Measurements from ENCODE around the gene TMSB10.

The TMSB10 gene

DNA sequence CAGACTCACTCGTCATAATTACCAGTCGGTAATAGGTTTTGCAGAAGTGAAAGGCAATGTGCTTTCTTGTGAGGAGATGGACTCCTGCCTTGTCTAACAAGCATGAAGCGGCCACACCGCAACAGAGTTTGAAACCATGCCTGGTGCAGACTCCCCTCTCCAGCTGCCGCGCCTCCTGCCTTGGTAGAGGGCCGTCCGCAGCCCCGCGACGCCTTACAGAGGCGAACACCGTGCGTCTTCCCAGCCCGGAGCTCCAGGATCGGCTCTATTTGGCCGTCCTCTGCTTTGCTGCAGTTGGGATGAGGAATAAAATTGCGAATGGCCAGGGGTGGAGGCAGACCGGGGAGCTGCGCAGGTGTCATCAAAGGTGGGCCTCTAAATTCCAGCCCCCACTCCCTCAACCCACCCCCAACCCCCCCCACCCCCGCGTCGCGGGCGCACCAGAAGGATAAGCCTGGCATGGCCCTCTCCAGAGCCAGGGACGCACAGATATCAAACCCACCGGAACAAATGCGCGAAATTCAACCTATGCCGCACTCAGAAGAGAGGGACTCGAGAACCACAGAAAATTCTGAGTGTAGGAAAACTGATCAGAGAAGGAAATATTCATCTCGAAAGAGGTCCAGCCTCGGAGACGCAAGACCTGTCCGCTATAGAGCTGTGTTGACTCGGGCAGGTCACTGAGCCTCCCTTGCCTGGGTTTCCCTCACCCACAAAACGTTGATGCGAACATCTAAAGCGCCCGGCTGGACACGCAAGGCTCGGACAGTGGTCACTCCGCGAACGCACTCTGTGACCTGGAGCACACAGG lies 25.7 kb upstream of the TMSB10 start:
- Histone ChIP-seq H3K27ac (ENCODE audit: low read depth, low read length) (no peak overlapping the region), H3K9me3 (ENCODE audit: control insufficient read depth in 5 of 5, low read length in 5 of 5) (no peaks in the 10 kb centered on the region), H3K4me1 (ENCODE audit: control insufficient read depth in 5 of 5, insufficient read depth in 5 of 5, low read length in 5 of 5) (peaks cover 0 to 34% (median 32%) of the 10 kb centered on the region in 5 donors), H3K36me3 (ENCODE audit: control insufficient read depth in 5 of 5, insufficient read depth in 5 of 5, low read length in 5 of 5) (no peaks in the 10 kb centered on the region), H3K9ac (ENCODE audit: low read length in 5 of 5) (peak overlapping the region in 4 of 5 donors; percentile 53 to 63 (median 56)), H3K27me3 (ENCODE audit: control insufficient read depth in 5 of 5, insufficient read depth in 4 of 5, low read length in 5 of 5) (peaks cover 0 to 9% (median 2%) of the 10 kb centered on the region in 5 donors), H3K4me3 (ENCODE audit: low read depth in 1 of 5, low read length in 5 of 5) (peak overlapping the region; percentile 62 to 81 (median 68))

DNA sequence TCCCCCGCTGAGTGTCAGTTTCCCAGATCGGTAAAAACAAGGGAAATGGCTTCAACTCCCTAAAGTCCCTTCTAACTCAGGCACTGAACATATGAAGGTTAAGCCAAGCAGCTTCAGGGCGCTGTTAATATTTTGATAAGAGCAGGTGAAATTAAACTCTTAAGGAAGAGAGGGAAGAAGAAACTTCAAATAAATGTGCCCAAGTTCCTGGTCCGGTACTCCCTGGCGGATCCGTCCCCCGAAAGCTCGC lies 25.1 kb upstream of the TMSB10 start:
- Histone ChIP-seq H3K36me3 (ENCODE audit: control insufficient read depth in 5 of 5, insufficient read depth in 5 of 5, low read length in 5 of 5) (no peaks in the 10 kb centered on the region), H3K27me3 (ENCODE audit: control insufficient read depth in 5 of 5, insufficient read depth in 4 of 5, low read length in 5 of 5) (peaks cover 0 to 9% (median 2%) of the 10 kb centered on the region in 5 donors), H3K4me1 (ENCODE audit: control insufficient read depth in 5 of 5, insufficient read depth in 5 of 5, low read length in 5 of 5) (peaks cover 0 to 34% (median 32%) of the 10 kb centered on the region in 5 donors), H3K9me3 (ENCODE audit: control insufficient read depth in 5 of 5, low read length in 5 of 5) (no peaks in the 10 kb centered on the region), H3K27ac (ENCODE audit: low read depth, low read length) (no peak overlapping the region), H3K4me3 (ENCODE audit: low read depth in 1 of 5, low read length in 5 of 5) (peak overlapping the region; percentile 62 to 81 (median 68)), H3K9ac (ENCODE audit: low read length in 5 of 5) (peak overlapping the region; percentile 53 to 63 (median 58))

DNA sequence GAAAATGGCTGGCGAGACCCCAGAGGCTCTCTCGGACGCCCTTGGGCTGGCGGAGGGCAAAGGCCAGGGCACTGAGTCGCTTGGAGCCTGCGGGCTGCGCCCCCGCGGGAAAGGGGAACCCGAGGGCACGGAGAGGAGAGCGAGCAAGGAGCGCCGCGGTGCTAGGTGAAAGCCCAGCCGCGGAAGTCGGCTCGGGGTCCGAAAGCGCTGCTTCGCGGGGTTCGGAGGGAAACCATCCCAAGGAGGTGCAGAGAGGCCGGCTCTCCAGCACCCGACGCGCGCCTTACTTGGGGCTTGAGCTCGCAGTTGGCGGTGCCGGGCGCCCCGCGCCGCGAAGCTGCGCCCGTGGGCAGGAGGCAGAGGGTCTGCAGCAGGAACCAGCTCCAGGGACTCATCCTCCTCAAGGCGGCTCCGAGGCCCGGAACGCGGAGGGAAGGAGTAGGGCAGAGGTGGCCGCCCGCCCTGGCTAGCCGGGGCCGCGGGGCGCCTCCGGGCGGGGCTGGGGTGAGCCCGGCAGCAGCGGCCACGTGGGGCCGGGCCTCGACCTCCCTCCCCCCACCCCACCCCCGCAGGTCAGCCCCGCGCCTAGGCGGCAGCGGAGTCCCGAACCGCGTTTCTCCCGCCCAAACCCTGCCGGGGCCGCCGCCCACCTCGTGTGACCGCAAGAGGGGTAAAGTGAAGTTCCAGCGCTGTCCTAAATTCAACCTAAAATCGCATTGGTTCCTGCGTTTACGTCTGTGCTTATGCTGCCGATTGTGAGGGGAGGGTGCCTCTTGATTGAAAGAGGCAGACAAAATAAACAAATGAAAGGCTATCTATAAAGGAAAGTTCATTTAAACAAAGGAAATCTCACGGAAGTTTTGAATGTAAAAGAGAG lies 24.6 kb upstream of the TMSB10 start, which contains the start of gene TRABD2A:
TRABD2A (minus strand) TSS at position 440 of the 877 bp plus-strand sequence; CDS start at position 395, 45 bp downstream.
- no peaks in the 10 kb centered on the region for H3K36me3 ChIP-seq (ENCODE audit: control insufficient read depth in 5 of 5, insufficient read depth in 5 of 5, low read length in 5 of 5)
- H3K9ac ChIP-seq (ENCODE audit: low read length in 5 of 5) = peak within 1 kb of the TSS; percentile 54 to 72 (median 63)
- peaks cover 0 to 34% (median 32%) of the 10 kb centered on the region in 5 donors for H3K4me1 ChIP-seq (ENCODE audit: control insufficient read depth in 5 of 5, insufficient read depth in 5 of 5, low read length in 5 of 5)
- peak within 1 kb of the TSS; percentile 62 to 81 (median 77) for H3K4me3 ChIP-seq (ENCODE audit: low read depth in 1 of 5, low read length in 5 of 5)
- H3K27me3 ChIP-seq (ENCODE audit: control insufficient read depth in 5 of 5, insufficient read depth in 4 of 5, low read length in 5 of 5) = peaks cover 0 to 9% (median 2%) of the 10 kb centered on the region in 5 donors
- no peaks in the 10 kb centered on the region for H3K9me3 ChIP-seq (ENCODE audit: control insufficient read depth in 5 of 5, low read length in 5 of 5)
- no peak within 1 kb of the TSS for H3K27ac ChIP-seq (ENCODE audit: low read depth, low read length)

DNA sequence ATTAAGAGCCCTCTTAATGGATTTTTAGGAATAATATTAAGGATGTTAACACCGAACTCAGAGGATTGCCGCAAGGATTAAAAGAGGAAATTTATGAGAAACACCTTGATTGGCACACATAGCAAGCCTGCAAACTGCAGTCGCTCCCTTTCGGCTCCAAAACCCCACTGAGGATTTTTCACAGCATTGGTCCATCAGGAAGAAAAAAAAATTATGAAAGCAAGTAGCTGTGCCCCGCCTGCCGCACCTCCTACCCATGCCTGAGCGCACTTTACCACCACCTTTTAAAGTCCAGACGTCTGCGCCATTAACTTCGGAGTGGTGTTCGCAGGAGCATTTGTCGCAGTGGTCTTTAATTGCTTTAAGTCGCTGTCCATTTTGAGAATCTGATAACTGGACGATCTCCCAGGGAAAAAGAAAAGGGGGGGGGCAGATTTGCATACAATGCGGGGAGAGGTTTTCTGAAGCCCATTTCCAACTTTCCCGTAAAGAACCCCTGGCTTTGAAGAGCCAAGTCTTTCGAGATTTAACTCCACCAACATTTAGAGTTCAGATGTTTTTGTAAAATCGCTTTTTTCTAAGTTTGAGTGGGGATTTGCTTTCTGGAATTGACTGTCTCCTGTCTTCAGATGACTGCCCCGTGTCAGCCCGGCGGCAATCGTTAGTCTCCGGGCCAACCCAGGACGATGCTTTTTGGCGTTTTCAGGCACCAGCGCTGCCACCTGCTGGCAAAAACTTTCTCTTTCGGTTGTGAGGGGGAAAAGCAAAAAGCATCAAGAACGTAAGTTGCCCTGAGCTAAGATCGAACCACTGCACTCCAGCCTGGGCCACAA lies 23.7 kb upstream of the TMSB10 start:
- Histone ChIP-seq H3K4me3 (ENCODE audit: low read depth in 1 of 5, low read length in 5 of 5) (peak overlapping the region; percentile 62 to 81 (median 77)), H3K4me1 (ENCODE audit: control insufficient read depth in 5 of 5, insufficient read depth in 5 of 5, low read length in 5 of 5) (peaks cover 0 to 27% (median 26%) of the 10 kb centered on the region in 5 donors), H3K9me3 (ENCODE audit: control insufficient read depth in 5 of 5, low read length in 5 of 5) (no peaks in the 10 kb centered on the region), H3K36me3 (ENCODE audit: control insufficient read depth in 5 of 5, insufficient read depth in 5 of 5, low read length in 5 of 5) (no peaks in the 10 kb centered on the region), H3K27me3 (ENCODE audit: control insufficient read depth in 5 of 5, insufficient read depth in 4 of 5, low read length in 5 of 5) (peaks cover 0 to 9% (median 2%) of the 10 kb centered on the region in 5 donors), H3K27ac (ENCODE audit: low read depth, low read length) (no peak overlapping the region), H3K9ac (ENCODE audit: low read length in 5 of 5) (peak overlapping the region; percentile 36 to 72 (median 61))

DNA sequence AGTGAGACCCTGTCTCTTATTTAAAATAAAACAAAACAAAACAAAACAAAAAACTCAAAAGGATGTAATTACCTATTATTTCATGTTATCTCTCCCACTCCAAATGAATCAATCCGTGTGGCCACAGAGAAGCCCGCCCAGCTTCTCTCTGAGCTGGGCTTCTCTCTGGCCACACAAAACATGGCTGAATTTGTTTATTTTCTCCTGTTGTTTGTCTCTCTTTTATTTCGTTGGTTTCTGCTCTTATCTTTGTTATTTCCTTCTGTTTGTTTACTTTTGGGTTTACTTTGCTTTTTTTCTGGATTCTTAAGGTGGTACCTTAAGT lies 23.1 kb upstream of the TMSB10 start:
- H3K27me3 ChIP-seq (ENCODE audit: control insufficient read depth in 5 of 5, insufficient read depth in 4 of 5, low read length in 5 of 5) = peaks cover 0 to 9% (median 2%) of the 10 kb centered on the region in 5 donors
- peaks cover 0 to 27% (median 26%) of the 10 kb centered on the region in 5 donors for H3K4me1 ChIP-seq (ENCODE audit: control insufficient read depth in 5 of 5, insufficient read depth in 5 of 5, low read length in 5 of 5)
- no peak overlapping the region for H3K4me3 ChIP-seq (ENCODE audit: low read depth in 1 of 5, low read length in 5 of 5)
- no peaks in the 10 kb centered on the region for H3K9me3 ChIP-seq (ENCODE audit: control insufficient read depth in 5 of 5, low read length in 5 of 5)
- no peaks in the 10 kb centered on the region for H3K36me3 ChIP-seq (ENCODE audit: control insufficient read depth in 5 of 5, insufficient read depth in 5 of 5, low read length in 5 of 5)
- no peak overlapping the region for H3K9ac ChIP-seq (ENCODE audit: low read length in 5 of 5)
- no peak overlapping the region for H3K27ac ChIP-seq (ENCODE audit: low read depth, low read length)

DNA sequence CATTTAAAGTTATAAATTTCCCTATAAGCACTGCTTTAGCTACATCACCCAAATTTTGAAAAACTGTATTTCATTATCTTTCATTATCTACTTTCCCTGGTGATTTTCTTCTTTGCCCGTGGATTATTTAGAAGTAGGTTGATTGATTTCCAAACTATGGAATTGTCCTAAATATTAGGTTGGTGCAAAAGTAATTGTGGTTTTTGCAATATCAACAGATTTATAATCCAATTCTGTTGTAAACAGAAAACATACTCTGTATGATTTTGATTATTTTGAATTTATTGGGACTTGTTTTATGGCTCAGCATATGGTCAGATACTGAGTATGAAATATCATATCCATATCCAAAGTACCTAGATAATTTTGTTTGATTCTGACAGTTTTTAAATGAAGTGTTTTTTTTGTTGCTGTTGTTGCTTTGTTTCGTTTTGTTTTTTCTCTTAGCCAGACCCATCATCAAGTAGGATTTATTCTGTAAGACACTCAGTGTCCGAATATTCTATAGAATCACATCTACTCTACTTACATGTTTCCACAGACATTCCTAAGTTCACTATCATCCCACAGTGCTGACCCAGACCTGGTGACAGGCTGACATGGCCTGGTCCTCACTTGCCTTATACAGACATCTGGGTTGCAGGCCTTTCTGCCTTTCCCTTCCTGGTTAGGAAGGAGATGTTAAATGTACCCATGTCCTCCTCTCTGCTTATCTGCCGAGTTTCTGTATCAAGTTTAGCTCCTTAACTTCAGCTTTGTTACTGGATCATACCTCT lies 22.5 kb upstream of the TMSB10 start:
- Histone ChIP-seq H3K9me3 (ENCODE audit: control insufficient read depth in 5 of 5, low read length in 5 of 5) (no peaks in the 10 kb centered on the region), H3K4me1 (ENCODE audit: control insufficient read depth in 5 of 5, insufficient read depth in 5 of 5, low read length in 5 of 5) (peaks cover 0 to 27% (median 26%) of the 10 kb centered on the region in 5 donors), H3K4me3 (ENCODE audit: low read depth in 1 of 5, low read length in 5 of 5) (no peak overlapping the region), H3K36me3 (ENCODE audit: control insufficient read depth in 5 of 5, insufficient read depth in 5 of 5, low read length in 5 of 5) (no peaks in the 10 kb centered on the region), H3K27ac (ENCODE audit: low read depth, low read length) (no peak overlapping the region), H3K27me3 (ENCODE audit: control insufficient read depth in 5 of 5, insufficient read depth in 4 of 5, low read length in 5 of 5) (peaks cover 0 to 9% (median 2%) of the 10 kb centered on the region in 5 donors), H3K9ac (ENCODE audit: low read length in 5 of 5) (no peak overlapping the region)

DNA sequence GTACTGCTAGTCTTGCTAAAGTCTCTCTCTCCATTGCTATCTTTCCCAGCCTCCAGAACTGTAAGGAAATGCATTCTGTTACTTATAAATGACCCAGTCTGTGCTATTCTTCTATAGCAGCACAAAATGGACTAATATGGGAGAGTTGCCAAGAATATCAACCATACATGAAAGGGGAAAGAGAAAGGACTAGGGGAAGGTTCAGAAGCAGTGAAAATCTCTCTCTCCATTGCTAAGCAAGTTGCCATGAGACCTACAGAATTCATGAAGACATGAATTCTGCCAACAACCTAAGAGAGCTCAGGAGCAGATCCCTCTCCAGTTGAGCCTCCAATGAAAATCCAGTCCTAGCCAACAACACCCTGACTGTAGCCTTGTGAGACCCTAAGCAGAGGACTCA lies 21.0 kb upstream of the TMSB10 start:
- H3K27me3 ChIP-seq (ENCODE audit: control insufficient read depth in 5 of 5, insufficient read depth in 4 of 5, low read length in 5 of 5) = peaks cover 0 to 9% (median 2%) of the 10 kb centered on the region in 5 donors
- H3K4me3 ChIP-seq (ENCODE audit: low read depth in 1 of 5, low read length in 5 of 5) = no peak overlapping the region
- no peaks in the 10 kb centered on the region for H3K36me3 ChIP-seq (ENCODE audit: control insufficient read depth in 5 of 5, insufficient read depth in 5 of 5, low read length in 5 of 5)
- H3K27ac ChIP-seq (ENCODE audit: low read depth, low read length) = no peak overlapping the region
- no peak overlapping the region for H3K9ac ChIP-seq (ENCODE audit: low read length in 5 of 5)
- H3K4me1 ChIP-seq (ENCODE audit: control insufficient read depth in 5 of 5, insufficient read depth in 5 of 5, low read length in 5 of 5) = peaks cover 5 to 39% (median 34%) of the 10 kb centered on the region in 5 donors
- H3K9me3 ChIP-seq (ENCODE audit: control insufficient read depth in 5 of 5, low read length in 5 of 5) = no peaks in the 10 kb centered on the region

DNA sequence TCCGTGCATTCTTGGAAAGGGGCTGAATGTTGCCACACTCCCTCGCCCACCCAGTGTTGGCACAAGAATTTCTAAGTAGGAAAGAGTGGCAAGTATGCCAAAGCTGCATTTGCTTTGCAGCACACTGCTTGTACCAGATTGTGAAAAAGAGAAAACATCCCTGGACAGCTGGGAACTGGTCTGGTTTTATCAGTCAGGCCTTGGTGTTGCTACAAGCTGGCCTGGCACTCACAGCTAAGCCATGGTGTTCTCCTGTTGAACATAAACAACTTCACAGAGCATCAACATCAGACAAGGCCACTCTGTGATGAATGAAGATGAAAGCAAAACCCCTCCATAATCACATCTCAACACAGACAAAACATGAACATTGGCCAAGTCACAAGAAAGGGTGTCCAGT lies 20.3 kb upstream of the TMSB10 start:
- H3K4me1 ChIP-seq (ENCODE audit: control insufficient read depth in 5 of 5, insufficient read depth in 5 of 5, low read length in 5 of 5) = peaks cover 5 to 34% (median 29%) of the 10 kb centered on the region in 5 donors
- H3K27ac ChIP-seq (ENCODE audit: low read depth, low read length) = no peak overlapping the region

DNA sequence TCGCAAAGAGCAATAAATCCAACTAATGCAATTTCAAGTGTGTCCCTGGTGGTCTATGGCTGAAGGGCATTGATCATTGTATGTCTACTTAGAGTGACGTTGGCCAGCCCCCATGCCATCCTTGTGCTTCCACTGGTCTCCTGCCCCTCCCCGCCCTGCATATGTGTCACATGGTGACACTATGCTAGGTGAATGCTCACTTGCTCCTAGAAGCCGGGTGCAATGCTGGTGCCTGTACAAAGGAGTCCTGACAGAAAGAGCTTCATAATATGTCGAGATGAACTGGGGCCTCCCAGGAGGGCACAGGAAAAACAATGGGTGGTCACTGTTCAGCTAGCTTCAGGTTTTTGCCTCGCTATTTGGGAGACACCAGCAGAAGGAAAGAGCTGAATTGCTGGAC lies 18.7 kb upstream of the TMSB10 start:
- Histone ChIP-seq H3K9ac (ENCODE audit: low read length in 5 of 5) (no peak overlapping the region), H3K9me3 (ENCODE audit: control insufficient read depth in 5 of 5, low read length in 5 of 5) (no peaks in the 10 kb centered on the region), H3K36me3 (ENCODE audit: control insufficient read depth in 5 of 5, insufficient read depth in 5 of 5, low read length in 5 of 5) (no peaks in the 10 kb centered on the region), H3K27me3 (ENCODE audit: control insufficient read depth in 5 of 5, insufficient read depth in 4 of 5, low read length in 5 of 5) (no peaks in the 10 kb centered on the region), H3K4me1 (ENCODE audit: control insufficient read depth in 5 of 5, insufficient read depth in 5 of 5, low read length in 5 of 5) (peaks cover 5 to 23% (median 13%) of the 10 kb centered on the region in 5 donors), H3K4me3 (ENCODE audit: low read depth in 1 of 5, low read length in 5 of 5) (no peak overlapping the region), H3K27ac (ENCODE audit: low read depth, low read length) (no peak overlapping the region)

More for the DNA sequence above, 20.3 kb upstream of the TMSB10 start:
- no peak overlapping the region for H3K9ac ChIP-seq (ENCODE audit: low read length in 5 of 5)
- no peaks in the 10 kb centered on the region for H3K36me3 ChIP-seq (ENCODE audit: control insufficient read depth in 5 of 5, insufficient read depth in 5 of 5, low read length in 5 of 5)
- no peak overlapping the region for H3K4me3 ChIP-seq (ENCODE audit: low read depth in 1 of 5, low read length in 5 of 5)
- peaks cover 0 to 8% (median 2%) of the 10 kb centered on the region in 5 donors for H3K27me3 ChIP-seq (ENCODE audit: control insufficient read depth in 5 of 5, insufficient read depth in 4 of 5, low read length in 5 of 5)
- H3K9me3 ChIP-seq (ENCODE audit: control insufficient read depth in 5 of 5, low read length in 5 of 5) = no peaks in the 10 kb centered on the region
